Body of pancreas (tissue), 4 donors: Measurements from ENCODE around the gene WDR1. TPM values are rescaled to one million over a fixed set of nuclear protein-coding genes. Genes with fewer than 3 reads are reported as not detected.
A peak's percentile ranks its signal among the peaks of the same experiment; 100 is the strongest.

Experiments
- ATAC-seq: fragments of 150-250 bp; one replicate; pipeline ENCODE4 v1.9.1; 2016
- DNase-seq, 4 donors: peaks; one replicate each; pipeline ENCODE4 v3.0.0-alpha.2; 2019
- H3K27ac ChIP-seq, 4 donors: fragments of 200-600 bp; sonication (generic); 1 replicate in 3 of 4; 2 replicates in 1 of 4; pipeline versions ENCODE4 v1.5.1 to v1.6.1; 2016 to 2019; ENCODE audit warnings: mild to moderate bottlenecking in 1 of 4, mixed read lengths in 1 of 4, moderate library complexity in 1 of 4
- H3K27me3 ChIP-seq, 2 donors: fragments of 200-600 bp; sonication (generic); one replicate each; pipeline ENCODE4 v1.6.0; 2016; ENCODE audit warnings: mild to moderate bottlenecking in 1 of 2
- H3K36me3 ChIP-seq, 2 donors: fragments of 200-600 bp; sonication (generic); replicated peaks in 1 of 2; 2 replicates each; pipeline ENCODE4 v1.5.1; 2016; ENCODE audit warnings: low read depth in 2 of 2; ENCODE audit not compliant: insufficient read depth in 1 of 2
- H3K4me1 ChIP-seq: fragments of 200-600 bp; sonication (generic); one replicate; pipeline ENCODE4 v1.6.0; 2016
- H3K4me3 ChIP-seq, 2 donors: fragments of 200-600 bp; sonication (generic); 1 replicate in 1 of 2; 2 replicates in 1 of 2; pipeline ENCODE4 v1.5.1; 2016 to 2019
- H3K9me3 ChIP-seq, 3 donors: fragments of 200-600 bp; sonication (generic); 1 replicate in 2 of 3; 2 replicates in 1 of 3; pipeline ENCODE4 v1.5.1; 2016
- POLR2A ChIP-seq, 3 donors: fragments of 450-650 bp; IDR thresholded peaks; one replicate each; pipeline ENCODE4 v1.6.1; 2016; ENCODE audit warnings: antibody characterized with exemption in 3 of 3, mild to moderate bottlenecking in 2 of 3
- WGBS, 2 donors: methylation state at CpG; one replicate each; pipeline ENCODE4 v1.1.5; 2017; 5-methylcytosine and 5-hydroxymethylcytosine counted together
- intact Hi-C: fragments of 100-400 bp; cut with DNase I; formaldehyde crosslinking; loops from one replicate; pipeline ENCODE4 v1.15.1; 2023
- total RNA-seq, 2 donors: library from RNA; depleted of rRNA; stranded (reverse); fragments of >200 nt; gene quantifications; one replicate each; pipeline ENCODE4 v1.1.0, GENCODE V29; 2016
- TF ChIP-seq, protein P1 (sequence below), 7 experiments: fragments of 450-650 bp in 4 of 7; fragments of 200-600 bp in 3 of 7; sonication (generic) in 3 of 7; IDR thresholded peaks; one replicate each; pipeline ENCODE4 v1.5.1; 2016 to 2019; ENCODE audit warnings: antibody characterized with exemption in 7 of 7

WDR1 gene
- total RNA-seq, 2 donors from 2014 or later: 46.1 to 51.9 TPM

DNA sequence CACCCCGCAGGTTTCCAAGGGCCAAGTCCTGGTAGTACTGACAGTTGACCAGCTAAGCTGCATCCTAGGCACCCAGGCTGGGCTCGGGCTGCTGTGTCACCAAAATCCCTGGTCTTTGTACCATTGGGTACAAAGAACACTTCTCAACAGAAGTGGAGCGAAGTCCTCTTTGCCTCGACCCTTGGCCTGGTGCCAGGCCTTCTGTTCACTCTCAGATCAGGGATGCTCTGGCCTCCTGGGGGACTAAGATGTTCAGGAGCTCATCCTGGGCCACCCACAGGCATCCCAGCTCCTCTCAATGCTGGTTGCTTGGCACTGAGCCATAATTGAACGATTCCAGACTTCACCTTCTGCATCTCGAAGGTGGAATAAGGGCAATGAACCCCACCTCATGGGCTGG, 81.5 kb downstream of the WDR1 start:
- H3K27me3 ChIP-seq: no peaks in the 10 kb centered on the region
- no peak overlapping the region for H3K27ac ChIP-seq
- peaks cover 27% of the 10 kb centered on the region for H3K4me1 ChIP-seq
- DNase-seq: no peak
- no peak for TF ChIP-seq POLR2A (IDR thresholded peaks at IDR 0.05)
- TF ChIP-seq, protein P1, sequence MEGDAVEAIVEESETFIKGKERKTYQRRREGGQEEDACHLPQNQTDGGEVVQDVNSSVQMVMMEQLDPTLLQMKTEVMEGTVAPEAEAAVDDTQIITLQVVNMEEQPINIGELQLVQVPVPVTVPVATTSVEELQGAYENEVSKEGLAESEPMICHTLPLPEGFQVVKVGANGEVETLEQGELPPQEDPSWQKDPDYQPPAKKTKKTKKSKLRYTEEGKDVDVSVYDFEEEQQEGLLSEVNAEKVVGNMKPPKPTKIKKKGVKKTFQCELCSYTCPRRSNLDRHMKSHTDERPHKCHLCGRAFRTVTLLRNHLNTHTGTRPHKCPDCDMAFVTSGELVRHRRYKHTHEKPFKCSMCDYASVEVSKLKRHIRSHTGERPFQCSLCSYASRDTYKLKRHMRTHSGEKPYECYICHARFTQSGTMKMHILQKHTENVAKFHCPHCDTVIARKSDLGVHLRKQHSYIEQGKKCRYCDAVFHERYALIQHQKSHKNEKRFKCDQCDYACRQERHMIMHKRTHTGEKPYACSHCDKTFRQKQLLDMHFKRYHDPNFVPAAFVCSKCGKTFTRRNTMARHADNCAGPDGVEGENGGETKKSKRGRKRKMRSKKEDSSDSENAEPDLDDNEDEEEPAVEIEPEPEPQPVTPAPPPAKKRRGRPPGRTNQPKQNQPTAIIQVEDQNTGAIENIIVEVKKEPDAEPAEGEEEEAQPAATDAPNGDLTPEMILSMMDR (IDR thresholded peaks at IDR 0.05): no peak
- H3K9me3 ChIP-seq: no peaks in the 10 kb centered on the region
- no peak for ATAC-seq
- 59 to 85% methylated on average over 2 to 6 of the region's 6 CpGs for WGBS, 2 donors
- no peaks in the 10 kb centered on the region for H3K36me3 ChIP-seq
- H3K4me3 ChIP-seq: no peak overlapping the region
- intact Hi-C loops: no loop called here

DNA sequence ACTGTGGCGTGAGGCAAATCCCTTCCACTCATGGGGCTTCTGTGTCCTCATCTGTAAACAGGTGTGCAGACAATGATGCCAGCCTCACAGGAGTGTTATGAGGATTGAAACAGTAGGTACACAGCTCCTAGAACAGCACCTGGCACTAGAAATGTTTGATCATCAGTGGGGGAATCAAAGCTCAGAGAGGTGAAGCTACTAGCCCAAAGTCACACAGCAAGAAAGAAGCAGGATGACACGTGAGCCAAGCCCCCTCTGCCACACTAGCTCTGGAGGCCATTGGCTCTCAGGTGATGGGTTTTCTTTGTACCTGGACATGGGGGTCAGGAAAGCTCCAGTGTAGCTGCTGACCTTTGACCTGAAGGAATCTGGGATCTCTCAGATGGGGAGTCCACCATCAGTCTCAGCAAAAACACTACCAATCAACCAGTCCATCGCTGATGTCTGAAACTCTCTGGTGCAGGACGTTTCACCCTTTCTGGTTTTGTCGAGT, 81.9 kb downstream of the WDR1 start:
- TF ChIP-seq, protein P1 (IDR thresholded peaks at IDR 0.05): no peak
- TF ChIP-seq POLR2A (IDR thresholded peaks at IDR 0.05): no peak
- Histone ChIP-seq H3K4me3 (no peak overlapping the region), H3K36me3 (no peaks in the 10 kb centered on the region), H3K27me3 (no peaks in the 10 kb centered on the region), H3K9me3 (no peaks in the 10 kb centered on the region), H3K27ac (peak overlapping the region in 1 of 4 donors; percentile 51), H3K4me1 (peaks cover 27% of the 10 kb centered on the region)
- ATAC-seq (no peak), DNase-seq (no peak)
- whole genome bisulfite sequencing, 2 donors: 65 to 80% methylated on average over 3 to 5 of the region's 5 CpGs
- intact Hi-C loops: no loop called here

DNA sequence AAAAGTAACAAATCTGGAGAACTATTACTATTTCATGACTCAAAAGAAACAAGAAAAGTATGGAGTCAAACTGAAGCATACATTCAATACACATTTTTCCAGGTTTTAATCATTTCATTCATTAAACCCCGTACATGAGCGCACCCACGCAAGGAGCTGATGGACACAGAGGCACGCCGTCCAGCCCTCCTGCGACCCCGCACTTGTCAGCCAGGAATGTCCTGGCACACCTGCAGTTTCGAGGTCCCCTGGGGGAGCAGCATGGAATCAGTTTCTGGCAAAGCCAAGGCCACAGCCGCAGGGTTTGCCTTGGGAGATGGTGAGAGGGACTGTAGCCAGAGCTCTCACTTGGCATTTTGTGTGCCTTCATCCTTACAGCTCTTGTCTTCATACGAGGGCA, 82.5 kb downstream of the WDR1 start:
- WGBS, 2 donors: 45 to 65% methylated on average over 8 to 10 of the region's 10 CpGs
- H3K36me3 ChIP-seq: no peaks in the 10 kb centered on the region
- peaks cover 27% of the 10 kb centered on the region for H3K4me1 ChIP-seq
- ATAC-seq: no peak
- H3K27ac ChIP-seq: peak overlapping the region in 2 of 4 donors; percentile 51 to 58
- H3K27me3 ChIP-seq: no peaks in the 10 kb centered on the region
- no peak overlapping the region for H3K4me3 ChIP-seq
- intact Hi-C loops: no loop called here
- TF ChIP-seq, protein P1 (IDR thresholded peaks at IDR 0.05): no peak
- no peak for TF ChIP-seq POLR2A (IDR thresholded peaks at IDR 0.05)
- no peak for DNase-seq
- H3K9me3 ChIP-seq: no peaks in the 10 kb centered on the region

DNA sequence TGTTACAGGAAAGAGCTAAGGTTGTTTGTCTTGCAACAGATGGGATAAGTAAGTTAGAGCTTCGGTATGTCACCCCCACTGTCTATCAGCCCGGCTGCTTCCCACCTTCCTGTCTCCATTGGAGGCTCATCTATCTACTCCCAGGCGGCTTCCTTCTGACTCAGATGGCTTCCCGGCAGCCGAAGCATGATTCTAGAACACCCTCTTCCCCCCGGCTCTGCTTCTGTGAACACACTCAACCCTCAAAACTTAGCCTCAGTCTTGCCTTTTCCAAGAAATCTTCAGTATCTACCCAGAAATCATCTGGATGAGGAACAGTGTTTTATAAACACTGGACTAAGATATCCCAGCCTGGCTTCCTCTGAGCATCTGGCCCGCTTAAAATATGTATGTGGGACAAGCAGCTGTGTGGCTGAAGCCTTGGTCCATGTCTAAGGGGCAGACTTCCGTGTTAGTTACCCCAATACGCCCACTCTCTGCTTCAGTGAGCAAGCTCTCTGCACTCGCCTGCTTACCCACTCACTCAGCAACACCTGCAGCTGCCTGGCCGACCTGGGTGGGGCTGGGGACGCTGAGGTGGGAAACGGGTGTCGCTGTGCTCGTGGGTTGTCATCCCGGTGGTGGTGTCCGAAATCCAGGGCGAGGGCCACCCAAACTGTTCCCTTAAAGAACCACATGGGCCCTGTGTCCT, 83.3 kb downstream of the WDR1 start:
- intact Hi-C loops: no loop called here
- H3K4me1 ChIP-seq: peaks cover 27% of the 10 kb centered on the region
- no peaks in the 10 kb centered on the region for H3K27me3 ChIP-seq
- peak overlapping the region in 3 of 4 donors; percentile 31 to 58 (median 51) for H3K27ac ChIP-seq
- DNase-seq: peak in 1 of 4 donors; percentile 49
- no peaks in the 10 kb centered on the region for H3K36me3 ChIP-seq
- no peak overlapping the region for H3K4me3 ChIP-seq
- 43 to 60% methylated on average over 18 of the region's 18 CpGs for WGBS, 2 donors
- no peaks in the 10 kb centered on the region for H3K9me3 ChIP-seq
- TF ChIP-seq, protein P1 (IDR thresholded peaks at IDR 0.05): no peak
- no peak for TF ChIP-seq POLR2A (IDR thresholded peaks at IDR 0.05)
- peak; percentile 36 for ATAC-seq

DNA sequence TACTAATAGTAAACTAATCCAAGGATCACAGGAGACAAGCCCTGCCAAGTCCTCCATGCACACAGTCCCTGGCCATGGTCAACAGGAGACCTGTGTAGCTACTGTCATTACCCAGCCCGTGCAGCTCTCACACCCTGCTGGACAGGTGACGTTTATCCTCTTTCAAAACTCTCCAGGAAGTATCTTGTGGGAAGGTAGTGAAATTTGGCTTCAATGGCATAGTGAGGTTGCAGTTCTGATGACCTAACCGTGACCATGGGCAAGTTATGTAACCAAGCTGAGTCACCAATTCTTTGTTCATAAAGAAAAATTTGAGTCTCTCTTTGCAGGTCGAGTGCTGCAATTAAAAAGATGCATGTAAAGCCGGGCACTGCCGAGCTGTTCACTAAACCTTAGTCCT, 84.0 kb downstream of the WDR1 start:
- WGBS, 2 donors: 22 to 24% methylated on average over 6 of the region's 6 CpGs
- intact Hi-C loops: no loop called here
- DNase-seq: peak; percentile 25 to 60 (median 38)
- TF ChIP-seq POLR2A (IDR thresholded peaks at IDR 0.05): no peak
- TF ChIP-seq, protein P1 (IDR thresholded peaks at IDR 0.05): no peak
- H3K36me3 ChIP-seq: no peaks in the 10 kb centered on the region
- H3K4me3 ChIP-seq: no peak overlapping the region
- H3K27me3 ChIP-seq: no peaks in the 10 kb centered on the region
- H3K27ac ChIP-seq: peak overlapping the region in 3 of 4 donors; percentile 31 to 58 (median 51)
- peaks cover 27% of the 10 kb centered on the region for H3K4me1 ChIP-seq
- no peaks in the 10 kb centered on the region for H3K9me3 ChIP-seq
- peak; percentile 84 for ATAC-seq
